ENCODE measurements around the gene OR8G1.

The OR8G1 gene

GRCh38 chr11:124276081-124276480 is 35.2 kb downstream of the OR8G1 start:
- in situ Hi-C loops (cut with HindIII; ENCODE audit: low sequenced_read_pairs) = no loop called here
- H3K4me3 ChIP-seq (ENCODE audit: low read depth, low read length) = no peak overlapping the region
- TF ChIP-seq CTCF (IDR thresholded peaks at IDR 0.05; ENCODE audit: low read depth, low read length, missing control alignments) = no peak
- DNase-seq (ENCODE audit: low read depth) = peak; percentile 59

- in situ Hi-C loops (cut with HindIII; ENCODE audit: low sequenced_read_pairs) = no loop called here
- H3K4me3 ChIP-seq (ENCODE audit: low read depth, low read length) = no peak overlapping the region
- TF ChIP-seq CTCF (IDR thresholded peaks at IDR 0.05; ENCODE audit: low read depth, low read length, missing control alignments) = no peak
- DNase-seq (ENCODE audit: low read depth) = no peak
Measured at GRCh38 chr11:124277207-124277606, 36.3 kb downstream of the OR8G1 start.

- DNase-seq (ENCODE audit: low read depth) = no peak
- H3K4me3 ChIP-seq (ENCODE audit: low read depth, low read length) = no peak overlapping the region
- in situ Hi-C loops (cut with HindIII; ENCODE audit: low sequenced_read_pairs) = no loop called here
- no peak for TF ChIP-seq CTCF (IDR thresholded peaks at IDR 0.05; ENCODE audit: low read depth, low read length, missing control alignments)
Measured at GRCh38 chr11:124277804-124278203, 36.9 kb downstream of the OR8G1 start.

- no peak overlapping the region for H3K4me3 ChIP-seq (ENCODE audit: low read depth, low read length)
- in situ Hi-C loops (cut with HindIII; ENCODE audit: low sequenced_read_pairs) = no loop called here
- no peak for DNase-seq (ENCODE audit: low read depth)
Measured at GRCh38 chr11:124278261-124278660, 37.4 kb downstream of the OR8G1 start.

GRCh38 chr11:124285610-124286344 is 44.9 kb downstream of the OR8G1 start:
- TF ChIP-seq CTCF (IDR thresholded peaks at IDR 0.05; ENCODE audit: low read depth, low read length, missing control alignments) = no peak
- in situ Hi-C loops (cut with HindIII; ENCODE audit: low sequenced_read_pairs) = no loop called here
- DNase-seq (ENCODE audit: low read depth) = peak; percentile 67
- no peak overlapping the region for H3K4me3 ChIP-seq (ENCODE audit: low read depth, low read length)

More at GRCh38 chr11:124278261-124278660, 37.4 kb downstream of the OR8G1 start:
- no peak for TF ChIP-seq CTCF (IDR thresholded peaks at IDR 0.05; ENCODE audit: low read depth, low read length, missing control alignments)

- DNase-seq (ENCODE audit: low read depth) = no peak
- in situ Hi-C loops (cut with HindIII; ENCODE audit: low sequenced_read_pairs) = no loop called here
- no peak overlapping the region for H3K4me3 ChIP-seq (ENCODE audit: low read depth, low read length)
- TF ChIP-seq CTCF (IDR thresholded peaks at IDR 0.05; ENCODE audit: low read depth, low read length, missing control alignments) = no peak
Measured at GRCh38 chr11:124294687-124295086, 53.8 kb downstream of the OR8G1 start.

All from astrocyte of the cerebellum (primary cell).